ENCODE data around the gene CNTNAP1. TPM values are rescaled to one million over a fixed set of nuclear protein-coding genes. Genes with fewer than 3 reads are reported as not detected.

CNTNAP1 gene
- total and polyA plus RNA-seq, 9 of the 15 experiments (the other 6 are each of a cell fraction or from before 2014, with no cell fraction given): 0.10 to 1.8 (median 0.62) TPM

DNA sequence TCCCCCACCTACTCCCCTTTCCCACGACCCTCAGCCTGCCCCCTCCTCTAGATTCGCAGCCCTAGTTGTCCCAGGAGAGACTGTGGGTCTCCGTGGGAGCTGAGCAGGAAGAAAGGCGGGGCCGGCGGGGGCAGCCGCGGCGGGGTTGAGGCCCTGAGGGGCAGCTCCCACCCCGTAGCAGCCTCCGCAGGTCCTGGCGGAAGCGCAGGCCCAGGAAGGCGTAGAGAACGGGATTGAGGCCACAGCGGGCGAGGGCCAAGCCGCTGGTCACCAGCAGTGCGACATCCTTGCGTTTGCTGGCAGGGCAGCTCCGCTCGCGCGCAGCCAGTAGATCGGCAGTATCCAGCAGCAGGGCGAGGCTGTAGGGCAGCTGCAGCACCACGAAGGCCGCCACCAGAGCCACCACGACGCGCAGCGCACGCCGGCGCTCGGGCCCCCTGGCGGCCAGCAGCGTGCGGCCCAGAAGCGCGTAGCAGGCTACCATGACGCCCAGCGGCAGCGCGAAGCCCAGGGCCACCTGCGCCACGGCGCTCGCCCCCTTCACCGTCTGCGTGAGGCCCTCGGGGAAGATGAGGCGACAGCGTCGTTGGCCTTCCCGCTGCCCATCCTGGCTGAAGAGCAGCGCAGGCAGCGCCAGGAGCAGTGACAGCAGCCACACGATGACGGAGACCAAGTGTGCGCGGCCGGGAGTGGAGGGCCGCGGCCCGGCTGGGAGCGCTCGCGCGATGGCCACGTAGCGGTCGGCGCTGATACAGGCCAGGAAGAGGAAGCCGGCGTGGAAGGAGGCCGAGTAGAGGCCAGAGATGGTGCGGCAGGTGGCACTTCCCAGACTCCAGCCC lies 2.6 kb upstream of the CNTNAP1 start (continued):
- TF ChIP-seq HNRNPK (IDR thresholded peaks at IDR 0.05; ENCODE audit: low read depth, low read length, poor library complexity, severe bottlenecking): no peak
- TF ChIP-seq ARHGAP35 (IDR thresholded peaks at IDR 0.05; ENCODE audit: partially characterized antibody): no peak
- TF ChIP-seq RBBP5 (IDR thresholded peaks at IDR 0.05; ENCODE audit: borderline replicate concordance, insufficient read depth, low read length, poor library complexity, severe bottlenecking): peak; percentile 81
- TF ChIP-seq, protein P1, sequence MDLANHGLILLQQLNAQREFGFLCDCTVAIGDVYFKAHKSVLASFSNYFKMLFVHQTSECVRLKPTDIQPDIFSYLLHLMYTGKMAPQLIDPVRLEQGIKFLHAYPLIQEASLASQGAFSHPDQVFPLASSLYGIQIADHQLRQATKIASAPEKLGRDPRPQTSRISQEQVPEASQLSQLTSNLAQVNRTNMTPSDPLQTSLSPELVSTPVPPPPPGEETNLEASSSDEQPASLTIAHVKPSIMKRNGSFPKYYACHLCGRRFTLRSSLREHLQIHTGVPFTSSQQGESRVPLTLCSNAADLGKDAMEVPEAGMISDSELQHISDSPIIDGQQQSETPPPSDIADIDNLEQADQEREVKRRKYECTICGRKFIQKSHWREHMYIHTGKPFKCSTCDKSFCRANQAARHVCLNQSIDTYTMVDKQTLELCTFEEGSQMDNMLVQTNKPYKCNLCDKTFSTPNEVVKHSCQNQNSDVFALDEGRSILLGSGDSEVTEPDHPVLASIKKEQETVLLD (IDR thresholded peaks at IDR 0.05): no peak
- TF ChIP-seq, protein P2, sequence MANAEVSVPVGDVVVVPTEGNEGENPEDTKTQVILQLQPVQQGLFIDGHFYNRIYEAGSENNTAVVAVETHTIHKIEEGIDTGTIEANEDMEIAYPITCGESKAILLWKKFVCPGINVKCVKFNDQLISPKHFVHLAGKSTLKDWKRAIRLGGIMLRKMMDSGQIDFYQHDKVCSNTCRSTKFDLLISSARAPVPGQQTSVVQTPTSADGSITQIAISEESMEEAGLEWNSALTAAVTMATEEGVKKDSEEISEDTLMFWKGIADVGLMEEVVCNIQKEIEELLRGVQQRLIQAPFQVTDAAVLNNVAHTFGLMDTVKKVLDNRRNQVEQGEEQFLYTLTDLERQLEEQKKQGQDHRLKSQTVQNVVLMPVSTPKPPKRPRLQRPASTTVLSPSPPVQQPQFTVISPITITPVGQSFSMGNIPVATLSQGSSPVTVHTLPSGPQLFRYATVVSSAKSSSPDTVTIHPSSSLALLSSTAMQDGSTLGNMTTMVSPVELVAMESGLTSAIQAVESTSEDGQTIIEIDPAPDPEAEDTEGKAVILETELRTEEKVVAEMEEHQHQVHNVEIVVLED (CRISPR knock-in tag; IDR thresholded peaks at IDR 0.05): peak; percentile 75
- peak; percentile 49 for TF ChIP-seq CREM (IDR thresholded peaks at IDR 0.05; ENCODE audit: low read depth)
- TF ChIP-seq, protein P3, sequence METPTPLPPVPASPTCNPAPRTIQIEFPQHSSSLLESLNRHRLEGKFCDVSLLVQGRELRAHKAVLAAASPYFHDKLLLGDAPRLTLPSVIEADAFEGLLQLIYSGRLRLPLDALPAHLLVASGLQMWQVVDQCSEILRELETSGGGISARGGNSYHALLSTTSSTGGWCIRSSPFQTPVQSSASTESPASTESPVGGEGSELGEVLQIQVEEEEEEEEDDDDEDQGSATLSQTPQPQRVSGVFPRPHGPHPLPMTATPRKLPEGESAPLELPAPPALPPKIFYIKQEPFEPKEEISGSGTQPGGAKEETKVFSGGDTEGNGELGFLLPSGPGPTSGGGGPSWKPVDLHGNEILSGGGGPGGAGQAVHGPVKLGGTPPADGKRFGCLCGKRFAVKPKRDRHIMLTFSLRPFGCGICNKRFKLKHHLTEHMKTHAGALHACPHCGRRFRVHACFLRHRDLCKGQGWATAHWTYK (CRISPR knock-in tag; IDR thresholded peaks at IDR 0.05): peak; percentile 96
- peak; percentile 75 for TF ChIP-seq PRPF4 (IDR thresholded peaks at IDR 0.05; ENCODE audit: insufficient read depth, low read depth, low read length, poor library complexity, severe bottlenecking)
- peak; percentile 82 for TF ChIP-seq ETV5 (CRISPR knock-in tag; IDR thresholded peaks at IDR 0.05; ENCODE audit: low read depth)
- TF ChIP-seq, protein P4, sequence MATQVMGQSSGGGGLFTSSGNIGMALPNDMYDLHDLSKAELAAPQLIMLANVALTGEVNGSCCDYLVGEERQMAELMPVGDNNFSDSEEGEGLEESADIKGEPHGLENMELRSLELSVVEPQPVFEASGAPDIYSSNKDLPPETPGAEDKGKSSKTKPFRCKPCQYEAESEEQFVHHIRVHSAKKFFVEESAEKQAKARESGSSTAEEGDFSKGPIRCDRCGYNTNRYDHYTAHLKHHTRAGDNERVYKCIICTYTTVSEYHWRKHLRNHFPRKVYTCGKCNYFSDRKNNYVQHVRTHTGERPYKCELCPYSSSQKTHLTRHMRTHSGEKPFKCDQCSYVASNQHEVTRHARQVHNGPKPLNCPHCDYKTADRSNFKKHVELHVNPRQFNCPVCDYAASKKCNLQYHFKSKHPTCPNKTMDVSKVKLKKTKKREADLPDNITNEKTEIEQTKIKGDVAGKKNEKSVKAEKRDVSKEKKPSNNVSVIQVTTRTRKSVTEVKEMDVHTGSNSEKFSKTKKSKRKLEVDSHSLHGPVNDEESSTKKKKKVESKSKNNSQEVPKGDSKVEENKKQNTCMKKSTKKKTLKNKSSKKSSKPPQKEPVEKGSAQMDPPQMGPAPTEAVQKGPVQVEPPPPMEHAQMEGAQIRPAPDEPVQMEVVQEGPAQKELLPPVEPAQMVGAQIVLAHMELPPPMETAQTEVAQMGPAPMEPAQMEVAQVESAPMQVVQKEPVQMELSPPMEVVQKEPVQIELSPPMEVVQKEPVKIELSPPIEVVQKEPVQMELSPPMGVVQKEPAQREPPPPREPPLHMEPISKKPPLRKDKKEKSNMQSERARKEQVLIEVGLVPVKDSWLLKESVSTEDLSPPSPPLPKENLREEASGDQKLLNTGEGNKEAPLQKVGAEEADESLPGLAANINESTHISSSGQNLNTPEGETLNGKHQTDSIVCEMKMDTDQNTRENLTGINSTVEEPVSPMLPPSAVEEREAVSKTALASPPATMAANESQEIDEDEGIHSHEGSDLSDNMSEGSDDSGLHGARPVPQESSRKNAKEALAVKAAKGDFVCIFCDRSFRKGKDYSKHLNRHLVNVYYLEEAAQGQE (IDR thresholded peaks at IDR 0.05; ENCODE audit: borderline replicate concordance): peak; percentile 33; the same call in 1 of the 2 replicates
- TF ChIP-seq, protein P4 (CRISPR knock-in tag; IDR thresholded peaks at IDR 0.05; ENCODE audit: low read depth): 0 out of 2 replicates have a peak, but pooled peaks have one; percentile 51

All from K562 (cell line).